ENCODE data around the gene MRPL49. TPM values are rescaled to one million over a fixed set of nuclear protein-coding genes. Genes with fewer than 3 reads are reported as not detected.

MRPL49 gene
- total and polyA plus RNA-seq, 12 donors: 32.7 to 180 (median 125) TPM

DNA sequence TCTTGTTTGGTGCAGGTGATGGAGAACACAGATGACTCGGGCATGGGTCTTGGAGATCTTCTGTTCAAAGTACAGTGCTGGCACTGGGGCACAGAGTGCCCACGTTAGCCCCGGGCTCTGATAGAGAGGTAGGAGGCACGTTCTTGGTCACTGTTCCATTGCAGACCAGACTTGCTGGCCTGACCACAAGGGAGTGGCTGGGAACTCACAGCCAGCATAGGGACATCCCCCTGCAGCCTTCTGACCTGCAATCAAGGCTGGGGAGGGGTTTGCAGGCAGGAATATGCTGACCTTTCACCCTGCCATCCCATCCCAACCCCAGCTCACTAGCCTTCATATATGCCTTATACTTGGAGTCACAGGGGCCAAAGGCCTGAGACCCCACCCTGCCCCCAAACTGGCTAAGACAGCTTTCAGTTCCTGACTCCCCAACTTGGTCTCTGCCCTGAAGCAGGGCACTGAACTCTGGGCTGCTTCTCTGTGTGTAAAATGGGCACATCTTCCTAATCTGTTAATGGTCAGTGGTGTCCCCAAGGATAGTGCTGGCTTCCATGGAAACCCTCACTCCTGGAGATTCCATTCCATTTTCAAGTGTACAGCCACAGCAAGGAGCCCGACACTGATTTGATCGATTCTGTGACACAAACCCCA is 4.6 kb downstream of the MRPL49 start:
- intact Hi-C loops (cut with DNase I): no loop called here
- Histone ChIP-seq H3K4me3 (no peak overlapping the region), H3K36me3 (replicated peaks in 1 of 2) (peaks cover 0 to 75% of the 10 kb centered on the region in 2 donors), H3K9me3 (replicated peaks in 1 of 3) (no peaks in the 10 kb centered on the region), H3K27me3 (no peaks in the 10 kb centered on the region), H3K27ac (no peak overlapping the region), H3K4me1 (replicated peaks in 1 of 2) (peaks cover 10 to 21% of the 10 kb centered on the region in 2 donors)
- TF ChIP-seq POLR2A (IDR thresholded peaks at IDR 0.05): no peak
- TF ChIP-seq, protein P1, sequence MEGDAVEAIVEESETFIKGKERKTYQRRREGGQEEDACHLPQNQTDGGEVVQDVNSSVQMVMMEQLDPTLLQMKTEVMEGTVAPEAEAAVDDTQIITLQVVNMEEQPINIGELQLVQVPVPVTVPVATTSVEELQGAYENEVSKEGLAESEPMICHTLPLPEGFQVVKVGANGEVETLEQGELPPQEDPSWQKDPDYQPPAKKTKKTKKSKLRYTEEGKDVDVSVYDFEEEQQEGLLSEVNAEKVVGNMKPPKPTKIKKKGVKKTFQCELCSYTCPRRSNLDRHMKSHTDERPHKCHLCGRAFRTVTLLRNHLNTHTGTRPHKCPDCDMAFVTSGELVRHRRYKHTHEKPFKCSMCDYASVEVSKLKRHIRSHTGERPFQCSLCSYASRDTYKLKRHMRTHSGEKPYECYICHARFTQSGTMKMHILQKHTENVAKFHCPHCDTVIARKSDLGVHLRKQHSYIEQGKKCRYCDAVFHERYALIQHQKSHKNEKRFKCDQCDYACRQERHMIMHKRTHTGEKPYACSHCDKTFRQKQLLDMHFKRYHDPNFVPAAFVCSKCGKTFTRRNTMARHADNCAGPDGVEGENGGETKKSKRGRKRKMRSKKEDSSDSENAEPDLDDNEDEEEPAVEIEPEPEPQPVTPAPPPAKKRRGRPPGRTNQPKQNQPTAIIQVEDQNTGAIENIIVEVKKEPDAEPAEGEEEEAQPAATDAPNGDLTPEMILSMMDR (IDR thresholded peaks at IDR 0.05): no peak
- WGBS, 4 donors: 76 to 87% (median 80%) methylated on average over 6 of the region's 6 CpGs
- peak in 4 of 7 donors; percentile 6 to 50 (median 17) for DNase-seq

DNA sequence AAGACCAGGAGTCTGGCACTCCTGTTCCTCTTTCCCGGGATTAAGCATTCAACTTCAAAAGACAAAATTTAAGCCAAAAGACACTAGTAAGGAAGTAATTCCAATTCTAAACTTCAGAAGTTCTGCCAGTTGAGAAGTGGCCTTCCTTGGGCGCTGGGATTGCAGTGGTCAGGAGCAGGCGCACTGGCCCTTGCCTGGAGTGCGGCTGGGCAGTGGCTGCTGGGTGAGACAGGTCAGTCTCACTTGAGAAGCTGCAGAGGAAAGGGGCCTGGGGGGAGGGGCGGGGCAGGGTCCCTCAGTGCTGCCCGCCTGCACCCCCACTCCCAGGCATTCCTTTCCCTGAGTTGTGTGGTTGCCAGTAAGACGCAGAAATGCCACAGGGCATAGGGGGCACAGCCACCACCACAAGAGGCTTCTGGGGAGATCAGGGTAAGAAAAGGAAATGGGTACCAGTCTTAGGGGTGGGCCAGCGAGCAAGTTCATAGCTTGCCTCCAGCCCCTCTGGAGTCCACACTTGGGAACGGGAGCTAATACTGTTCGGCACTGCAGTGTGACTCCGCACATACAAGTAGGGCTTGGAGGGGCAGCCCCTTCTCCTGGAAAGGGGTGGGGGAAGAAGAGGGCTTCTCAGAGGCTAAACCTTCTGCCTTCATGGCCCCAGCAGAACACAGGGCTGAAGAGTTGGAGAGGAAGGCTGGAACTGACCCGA is 5.5 kb downstream of the MRPL49 start:
- no peaks in the 10 kb centered on the region for H3K9me3 ChIP-seq (replicated peaks in 1 of 3)
- H3K36me3 ChIP-seq (replicated peaks in 1 of 2): peaks cover 0 to 84% of the 10 kb centered on the region in 2 donors
- no peak overlapping the region for H3K27ac ChIP-seq
- DNase-seq: peak in 3 of 7 donors; percentile 7 to 53 (median 12)
- TF ChIP-seq, protein P1 (IDR thresholded peaks at IDR 0.05): no peak
- TF ChIP-seq POLR2A (IDR thresholded peaks at IDR 0.05): no peak
- no peaks in the 10 kb centered on the region for H3K27me3 ChIP-seq
- WGBS, 4 donors: 73 to 80% (median 77%) methylated on average over 10 to 12 of the region's 12 CpGs
- intact Hi-C loops (cut with DNase I): no loop called here
- H3K4me1 ChIP-seq (replicated peaks in 1 of 2): peaks cover 10 to 28% of the 10 kb centered on the region in 2 donors
- H3K4me3 ChIP-seq: no peak overlapping the region

DNA sequence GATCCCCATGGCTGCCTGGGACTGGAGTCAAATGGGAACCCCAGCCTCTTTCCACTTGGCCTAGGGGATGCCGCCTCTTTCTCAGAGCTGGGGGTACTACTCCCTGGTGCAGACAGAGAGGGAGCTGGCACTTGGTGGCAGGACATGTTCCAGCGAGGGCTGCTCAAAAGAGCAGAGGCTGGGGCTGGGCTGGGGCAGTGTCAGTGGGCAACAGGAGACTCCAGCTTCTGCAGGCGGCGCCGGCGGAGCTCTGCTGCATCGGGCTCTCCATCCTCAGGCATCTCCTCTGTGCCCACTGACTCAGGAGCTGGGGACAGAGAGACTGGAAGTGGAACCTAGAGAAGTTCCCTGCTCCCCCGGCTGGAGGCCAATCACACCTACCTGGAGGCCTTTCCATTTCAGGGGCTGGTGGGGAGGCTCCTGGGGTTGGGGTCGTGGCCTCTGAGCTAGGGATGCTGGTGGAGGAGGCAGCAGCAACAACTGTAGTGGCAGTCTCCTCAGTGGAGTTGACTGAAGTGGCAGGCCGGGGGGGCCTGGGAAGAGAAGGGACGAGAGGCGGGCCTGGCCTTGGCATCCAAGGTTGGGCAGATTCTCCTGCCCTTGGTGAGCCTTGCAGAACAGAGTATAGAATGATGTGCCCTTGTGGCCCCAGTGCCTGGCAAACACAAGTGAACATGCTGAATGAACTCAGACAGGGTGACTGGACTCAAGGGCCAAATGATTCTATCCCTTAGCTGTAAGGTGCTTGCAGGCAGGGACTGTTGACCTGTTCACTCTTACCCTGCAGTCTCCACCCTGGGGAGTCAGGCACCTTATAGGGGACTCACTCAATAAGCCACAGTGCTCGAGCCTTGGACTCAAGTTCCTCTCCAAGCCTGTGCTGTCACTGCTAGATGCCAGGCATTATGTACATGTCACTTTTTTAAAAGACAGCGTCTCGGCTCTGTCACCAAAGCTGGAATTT is 6.3 kb downstream of the MRPL49 start:
- 58 to 66% (median 64%) methylated on average over 5 to 15 of the region's 15 CpGs for WGBS, 4 donors
- Histone ChIP-seq H3K9me3 (replicated peaks in 1 of 3) (no peaks in the 10 kb centered on the region), H3K4me1 (replicated peaks in 1 of 2) (peaks cover 10 to 28% of the 10 kb centered on the region in 2 donors), H3K27me3 (no peaks in the 10 kb centered on the region), H3K36me3 (replicated peaks in 1 of 2) (peaks cover 0 to 88% of the 10 kb centered on the region in 2 donors), H3K4me3 (no peak overlapping the region), H3K27ac (peak overlapping the region in 1 of 5 donors; percentile 16)
- no peak for TF ChIP-seq POLR2A (IDR thresholded peaks at IDR 0.05)
- TF ChIP-seq, protein P1 (IDR thresholded peaks at IDR 0.05): no peak
- peak; percentile 21 to 57 (median 35) for DNase-seq
- intact Hi-C loops (cut with DNase I): no loop called here

All from adrenal gland (tissue), 12 donors.